Testis (tissue), 2 donors: ENCODE data around the gene RXRA.

Experiments
- POLR2A ChIP-seq: fragments of 450-650 bp; IDR thresholded peaks from one replicate; pipeline ENCODE4 v1.6.1; 2017; ENCODE audit warnings: antibody characterized with exemption, mild to moderate bottlenecking, moderate library complexity
- TF ChIP-seq, protein P1 (sequence below), 3 experiments: fragments of 450-650 bp in 2 of 3; fragments of 200-600 bp in 1 of 3; sonication (generic) in 1 of 3; IDR thresholded peaks; one replicate each; pipeline ENCODE4 v1.5.1; 2016 to 2019; ENCODE audit warnings: antibody characterized with exemption in 3 of 3, mild to moderate bottlenecking in 2 of 3, moderate library complexity in 1 of 3

GRCh38 chr9:134341306-134341705, 15.1 kb downstream of the RXRA start:
- TF ChIP-seq, protein P1, sequence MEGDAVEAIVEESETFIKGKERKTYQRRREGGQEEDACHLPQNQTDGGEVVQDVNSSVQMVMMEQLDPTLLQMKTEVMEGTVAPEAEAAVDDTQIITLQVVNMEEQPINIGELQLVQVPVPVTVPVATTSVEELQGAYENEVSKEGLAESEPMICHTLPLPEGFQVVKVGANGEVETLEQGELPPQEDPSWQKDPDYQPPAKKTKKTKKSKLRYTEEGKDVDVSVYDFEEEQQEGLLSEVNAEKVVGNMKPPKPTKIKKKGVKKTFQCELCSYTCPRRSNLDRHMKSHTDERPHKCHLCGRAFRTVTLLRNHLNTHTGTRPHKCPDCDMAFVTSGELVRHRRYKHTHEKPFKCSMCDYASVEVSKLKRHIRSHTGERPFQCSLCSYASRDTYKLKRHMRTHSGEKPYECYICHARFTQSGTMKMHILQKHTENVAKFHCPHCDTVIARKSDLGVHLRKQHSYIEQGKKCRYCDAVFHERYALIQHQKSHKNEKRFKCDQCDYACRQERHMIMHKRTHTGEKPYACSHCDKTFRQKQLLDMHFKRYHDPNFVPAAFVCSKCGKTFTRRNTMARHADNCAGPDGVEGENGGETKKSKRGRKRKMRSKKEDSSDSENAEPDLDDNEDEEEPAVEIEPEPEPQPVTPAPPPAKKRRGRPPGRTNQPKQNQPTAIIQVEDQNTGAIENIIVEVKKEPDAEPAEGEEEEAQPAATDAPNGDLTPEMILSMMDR (IDR thresholded peaks at IDR 0.05), result no peak
- TF ChIP-seq POLR2A, result no peak
